GM12891 (cell line): Measurements from ENCODE around the gene GSX1.

Experiments used
- PAX5 ChIP-seq: IDR thresholded peaks from 2 replicates; pipeline ENCODE4 v1.6.1; 2011; ENCODE audit warnings: low read length, moderate library complexity, mild to moderate bottlenecking; ENCODE audit not compliant: insufficient read depth, severe bottlenecking
- POLR2A ChIP-seq: IDR thresholded peaks from 2 replicates; pipeline ENCODE4 v1.6.1; 2011; ENCODE audit warnings: low read depth, low read length, control low read depth
- POLR2AphosphoS5 ChIP-seq: IDR thresholded peaks from 2 replicates; pipeline ENCODE4 v1.6.1; 2011; ENCODE audit warnings: low read depth, low read length, control low read depth
- TAF1 ChIP-seq: IDR thresholded peaks from 2 replicates; pipeline ENCODE4 v1.6.1; 2011; ENCODE audit warnings: low read depth, low read length, control low read depth

DNA sequence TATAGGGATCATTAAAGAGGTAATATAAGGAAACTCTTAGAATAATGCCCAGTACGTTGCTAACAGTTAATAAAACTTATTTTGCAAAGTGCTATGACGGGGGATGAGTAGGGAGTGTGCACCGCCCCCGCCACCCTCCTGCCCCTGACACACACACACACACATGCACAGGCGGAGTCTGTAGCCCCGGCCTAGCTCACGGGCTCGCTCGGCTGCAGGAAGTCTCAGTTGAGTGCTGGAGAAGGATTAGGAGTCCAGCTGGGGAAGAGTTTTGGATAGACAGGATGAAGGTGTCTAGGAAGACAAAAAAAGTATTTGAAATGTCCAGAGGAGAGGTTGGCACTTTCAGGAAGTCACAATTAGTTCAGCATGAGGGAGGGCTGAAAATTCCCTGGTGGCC, 21.5 kb downstream of the GSX1 start:
- no peak for TF ChIP-seq POLR2A
- no peak for TF ChIP-seq POLR2AphosphoS5
- no peak for TF ChIP-seq TAF1
- TF ChIP-seq PAX5 = no peak
